H1 (cell line): Measurements from ENCODE around the gene MXRA8.
A peak's percentile ranks its signal among the peaks of the same experiment; 100 is the strongest.

Experiments used
- CTCF ChIP-seq, 3 experiments: IDR thresholded peaks; 1 replicate in 2 of 3; 2 replicates in 1 of 3; pipeline versions ENCODE4 v1.5.1 to v1.6.1; 2011; ENCODE audit warnings: low read length in 3 of 3, mild to moderate bottlenecking in 3 of 3, inconsistent platforms in 2 of 3, low read depth in 1 of 3, moderate library complexity in 1 of 3; ENCODE audit not compliant: insufficient read depth in 1 of 3; ENCODE audit errors: control extremely low read depth in 1 of 3
- EP300 ChIP-seq, 2 experiments: IDR thresholded peaks; 1 replicate in 1 of 2; 2 replicates in 1 of 2; pipeline ENCODE4 v1.6.1; 2011 to 2012; ENCODE audit warnings: low read depth in 2 of 2, low read length in 2 of 2, mild to moderate bottlenecking in 2 of 2, borderline replicate concordance in 1 of 2, inconsistent platforms in 1 of 2, moderate library complexity in 1 of 2
- NRF1 ChIP-seq: IDR thresholded peaks from 2 replicates; pipeline ENCODE4 v1.6.1; 2011; ENCODE audit warnings: mild to moderate bottlenecking, low read depth, low read length, improper control_type of control experiment
- POLR2A ChIP-seq, 2 experiments: IDR thresholded peaks; 1 replicate in 1 of 2; 2 replicates in 1 of 2; pipeline ENCODE4 v1.6.1; 2011; ENCODE audit warnings: low read depth in 2 of 2, low read length in 2 of 2, mild to moderate bottlenecking in 2 of 2; ENCODE audit errors: control extremely low read depth in 1 of 2
- POLR2AphosphoS5 ChIP-seq: IDR thresholded peaks from 2 replicates; pipeline ENCODE4 v1.6.1; 2011; ENCODE audit warnings: low read depth, low read length
- RAD21 ChIP-seq, 2 experiments: IDR thresholded peaks in 1 of 2; conservative IDR thresholded peaks in 1 of 2; 2 replicates each; pipeline ENCODE4 v1.6.1; 2011; ENCODE audit warnings: low read depth in 2 of 2, low read length in 2 of 2, improper control_type of control experiment in 1 of 2, inconsistent platforms in 1 of 2, mild to moderate bottlenecking in 1 of 2, moderate library complexity in 1 of 2

GRCh38 chr1:1374929-1375662, 16.7 kb upstream of the MXRA8 start, which contains the start of gene AURKAIP1:
- TF ChIP-seq POLR2AphosphoS5 (no peak; the same call in 1 of the 2 replicates), CTCF (IDR thresholded peaks at IDR 0.05; ENCODE audit: control extremely low read depth in 1 of 3, insufficient read depth in 1 of 3, low read depth in 1 of 3, low read length in 3 of 3) (peak in 2 of 3 experiments; percentile 8 to 14; a peak in 2 of 4 replicates), RAD21 (IDR thresholded peaks at IDR 0.05 in 1 of 2, conservative IDR thresholded peaks at IDR 0.05 in 1 of 2; ENCODE audit: low read depth in 2 of 2, low read length in 2 of 2) (peak in 1 of 2 experiments; percentile 1; a peak in 1 of 4 replicates), POLR2A (IDR thresholded peaks at IDR 0.05; ENCODE audit: control extremely low read depth in 1 of 2, low read depth in 2 of 2, low read length in 2 of 2) (peak in 1 of 2 experiments; percentile 54; a peak in 1 of 3 replicates), EP300 (IDR thresholded peaks at IDR 0.05; ENCODE audit: borderline replicate concordance in 1 of 2, low read depth in 2 of 2, low read length in 2 of 2) (peak in 1 of 2 experiments; percentile 74; a peak in 1 of 3 replicates), NRF1 (no peak)
